HEK293T (cell line): ENCODE data around the gene SUCLG1.

Source experiments
- CTCF ChIA-PET: fragments of 350-600 bp; formaldehyde crosslinking; extraction: SDS; loops from one replicate; lab custom pipeline; 2021; ENCODE audit warnings: antibody characterized with exemption, inconsistent platforms; lab: Yijun Ruan, JAX
- POLR2A ChIA-PET: fragments of 350-600 bp; formaldehyde crosslinking; extraction: SDS; loops from one replicate; lab custom pipeline; 2020; ENCODE audit warnings: antibody characterized with exemption, inconsistent platforms; lab: Yijun Ruan, JAX
- DNase-seq: peaks from one replicate; pipeline ENCODE4 v3.0.0; 2012; ENCODE audit warnings: mixed read lengths; ENCODE audit errors: extremely low spot score
- ARNT ChIP-seq: fragments of 450-650 bp; IDR thresholded peaks from 2 replicates; pipeline ENCODE4 v1.6.1; 2017; ENCODE audit warnings: mild to moderate bottlenecking
- BHLHE40 ChIP-seq: fragments of 450-650 bp; IDR thresholded peaks from 2 replicates; pipeline ENCODE4 v1.6.1; 2016; ENCODE audit warnings: mild to moderate bottlenecking, moderate library complexity, borderline replicate concordance
- CTBP1 ChIP-seq: fragments of 450-650 bp; IDR thresholded peaks from 2 replicates; pipeline ENCODE4 v1.6.1; 2016; ENCODE audit warnings: borderline replicate concordance
- ELF4 ChIP-seq: fragments of 450-650 bp; IDR thresholded peaks from 2 replicates; pipeline ENCODE4 v1.6.1; 2017; ENCODE audit warnings: antibody characterized with exemption
- FOXA1 ChIP-seq: fragments of 450-650 bp; IDR thresholded peaks from 2 replicates; pipeline ENCODE4 v1.6.1; 2016; ENCODE audit warnings: mild to moderate bottlenecking
- FOXK2 ChIP-seq: fragments of 450-650 bp; IDR thresholded peaks from 2 replicates; pipeline ENCODE4 v1.6.1; 2016; ENCODE audit warnings: mild to moderate bottlenecking
- FOXM1 ChIP-seq: fragments of 450-650 bp; IDR thresholded peaks from 2 replicates; pipeline ENCODE4 v1.6.1; 2017; ENCODE audit warnings: mild to moderate bottlenecking, borderline replicate concordance
- HDGF ChIP-seq: fragments of 450-650 bp; IDR thresholded peaks from 2 replicates; pipeline ENCODE4 v1.6.1; 2017; ENCODE audit warnings: antibody characterized with exemption, borderline replicate concordance
- L3MBTL2 ChIP-seq: fragments of 450-650 bp; conservative IDR thresholded peaks from 2 replicates; pipeline ENCODE4 v1.6.1; 2016; ENCODE audit warnings: mild to moderate bottlenecking
- LEF1 ChIP-seq: fragments of 450-650 bp; IDR thresholded peaks from 2 replicates; pipeline ENCODE4 v1.6.1; 2017; ENCODE audit warnings: mild to moderate bottlenecking, borderline replicate concordance
- NFRKB ChIP-seq: fragments of 450-650 bp; IDR thresholded peaks from 2 replicates; pipeline ENCODE4 v1.6.1; 2016; ENCODE audit warnings: mild to moderate bottlenecking, moderate library complexity
- PKNOX1 ChIP-seq: fragments of 450-650 bp; IDR thresholded peaks from 2 replicates; pipeline ENCODE4 v1.6.1; 2016
- SP1 ChIP-seq: fragments of 450-650 bp; IDR thresholded peaks from 2 replicates; pipeline ENCODE4 v1.6.1; 2017
- SUZ12 ChIP-seq: fragments of 450-650 bp; IDR thresholded peaks from 2 replicates; pipeline ENCODE4 v1.6.1; 2016; ENCODE audit warnings: mild to moderate bottlenecking
- TARDBP ChIP-seq: fragments of 450-650 bp; IDR thresholded peaks from 2 replicates; pipeline ENCODE4 v1.6.1; 2016
- ZNF384 ChIP-seq: fragments of 450-650 bp; IDR thresholded peaks from 2 replicates; pipeline ENCODE4 v1.6.1; 2016

Gene SUCLG1

GRCh38 chr2:84454581-84454980 is 4.5 kb downstream of the SUCLG1 start:
- ChIA-PET POLR2A (no interaction called here), CTCF (no interaction called here)
- DNase-seq = no peak
- no peak for TF ChIP-seq HDGF
- TF ChIP-seq LEF1 = no peak
- no peak for TF ChIP-seq L3MBTL2
- no peak for TF ChIP-seq FOXK2
- TF ChIP-seq SP1 = no peak
- no peak for TF ChIP-seq PKNOX1
- no peak for TF ChIP-seq ARNT
- TF ChIP-seq ELF4 = no peak
- TF ChIP-seq FOXM1 = no peak
- TF ChIP-seq BHLHE40 = no peak
- no peak for TF ChIP-seq ZNF384
- no peak for TF ChIP-seq NFRKB
- TF ChIP-seq SUZ12 = no peak
- no peak for TF ChIP-seq FOXA1
- TF ChIP-seq CTBP1 = no peak
- TF ChIP-seq TARDBP = no peak

- DNase-seq = no peak
- TF ChIP-seq SP1 = no peak
- ChIA-PET POLR2A (no interaction called here), CTCF (no interaction called here)
These were observed 6.5 kb downstream of the SUCLG1 start for GRCh38 chr2:84452624-84453023.

- TF ChIP-seq LEF1 (no peak), SUZ12 (no peak), ZNF384 (no peak), HDGF (no peak), TARDBP (no peak), ARNT (no peak), FOXM1 (no peak), NFRKB (no peak), L3MBTL2 (no peak), SP1 (no peak)
- ChIA-PET CTCF (no interaction called here), POLR2A (no interaction called here)
- no peak for DNase-seq
These were observed 7.5 kb downstream of the SUCLG1 start for GRCh38 chr2:84451579-84451978.

GRCh38 chr2:84450288-84451227 is 8.5 kb downstream of the SUCLG1 start:
- TF ChIP-seq FOXA1 (no peak), PKNOX1 (no peak), ARNT (no peak), CTBP1 (no peak), TARDBP (no peak), FOXM1 (no peak), ZNF384 (no peak), SP1 (no peak), LEF1 (no peak), L3MBTL2 (no peak), HDGF (no peak), FOXK2 (no peak), BHLHE40 (no peak), SUZ12 (no peak)
- ChIA-PET CTCF (no interaction called here), POLR2A (no interaction called here)
- no peak for DNase-seq

- ChIA-PET CTCF (no interaction called here), POLR2A (no interaction called here)
- DNase-seq = no peak
- TF ChIP-seq ELF4 (no peak), ARNT (no peak), LEF1 (no peak), PKNOX1 (no peak), SP1 (no peak)
These were observed 9.4 kb downstream of the SUCLG1 start for GRCh38 chr2:84449711-84450110.

- no peak for TF ChIP-seq CTBP1
- no peak for TF ChIP-seq FOXA1
- no peak for TF ChIP-seq PKNOX1
- no peak for TF ChIP-seq TARDBP
- TF ChIP-seq BHLHE40 = no peak
- no peak for TF ChIP-seq HDGF
- no peak for TF ChIP-seq NFRKB
- no peak for TF ChIP-seq LEF1
- TF ChIP-seq L3MBTL2 = no peak
- no peak for TF ChIP-seq FOXK2
- TF ChIP-seq SP1 = no peak
- no peak for TF ChIP-seq FOXM1
- ChIA-PET CTCF (no interaction called here), POLR2A (no interaction called here)
- no peak for DNase-seq
These were observed 10.0 kb downstream of the SUCLG1 start for GRCh38 chr2:84449055-84449454.
